Thoracic aorta (tissue), 2 donors: ENCODE measurements around the gene RASAL3. TPM values are rescaled to one million over a fixed set of nuclear protein-coding genes. Genes with fewer than 3 reads are reported as not detected.

Source experiments
- ATAC-seq: fragments of 150-250 bp; one replicate; pipeline ENCODE4 v1.8.0; 2017; ENCODE audit warnings: low read depth; ENCODE audit not compliant: insufficient number of reproducible peaks, low FRiP score
- DNase-seq: peaks from one replicate; pipeline ENCODE4 v3.0.0-alpha.2; 2020; ENCODE audit warnings: low spot score
- H3K27ac ChIP-seq, 2 donors: fragments of 200-600 bp; sonication (generic); 1 replicate in 1 of 2; 2 replicates in 1 of 2; pipeline ENCODE4 v1.5.1; 2016; ENCODE audit warnings: mild to moderate bottlenecking in 2 of 2, moderate library complexity in 2 of 2
- H3K27me3 ChIP-seq: fragments of 200-600 bp; sonication (generic); replicated peaks from 2 replicates; pipeline ENCODE4 v1.6.0; 2016; ENCODE audit warnings: mild to moderate bottlenecking; ENCODE audit not compliant: insufficient read depth
- H3K36me3 ChIP-seq: fragments of 200-600 bp; sonication (generic); one replicate; pipeline ENCODE4 v1.5.1; 2016
- H3K4me1 ChIP-seq, 2 donors: fragments of 200-600 bp; sonication (generic); 1 replicate in 1 of 2; 2 replicates in 1 of 2; pipeline versions ENCODE4 v1.5.1 to v1.6.0; 2016; ENCODE audit warnings: low read depth in 2 of 2, mild to moderate bottlenecking in 1 of 2; ENCODE audit not compliant: control insufficient read depth in 1 of 2
- H3K4me3 ChIP-seq: fragments of 200-600 bp; sonication (generic); 2 replicates; pipeline ENCODE4 v1.5.1; 2016; ENCODE audit warnings: mild to moderate bottlenecking
- H3K9me3 ChIP-seq: fragments of 200-600 bp; sonication (generic); 2 replicates; pipeline ENCODE4 v1.5.1; 2016
- total RNA-seq, 2 donors: library from RNA; depleted of rRNA; stranded (reverse); fragments of >200 nt; gene quantifications; one replicate each; pipeline versions ENCODE4 v1.1.0 to v1.2.3, GENCODE V29; 2016
- TF ChIP-seq, protein P1 (sequence below): fragments of 200-600 bp; sonication (generic); IDR thresholded peaks from one replicate; pipeline ENCODE4 v1.5.1; 2019; ENCODE audit warnings: antibody characterized with exemption

The RASAL3 gene
- total RNA-seq, 2 donors from 2014 or later = 4.1 to 5.1 TPM

GRCh38 chr19:15447057-15447456 lies 17.3 kb downstream of the RASAL3 start:
- H3K27ac ChIP-seq = no peak overlapping the region
- TF ChIP-seq, protein P1, sequence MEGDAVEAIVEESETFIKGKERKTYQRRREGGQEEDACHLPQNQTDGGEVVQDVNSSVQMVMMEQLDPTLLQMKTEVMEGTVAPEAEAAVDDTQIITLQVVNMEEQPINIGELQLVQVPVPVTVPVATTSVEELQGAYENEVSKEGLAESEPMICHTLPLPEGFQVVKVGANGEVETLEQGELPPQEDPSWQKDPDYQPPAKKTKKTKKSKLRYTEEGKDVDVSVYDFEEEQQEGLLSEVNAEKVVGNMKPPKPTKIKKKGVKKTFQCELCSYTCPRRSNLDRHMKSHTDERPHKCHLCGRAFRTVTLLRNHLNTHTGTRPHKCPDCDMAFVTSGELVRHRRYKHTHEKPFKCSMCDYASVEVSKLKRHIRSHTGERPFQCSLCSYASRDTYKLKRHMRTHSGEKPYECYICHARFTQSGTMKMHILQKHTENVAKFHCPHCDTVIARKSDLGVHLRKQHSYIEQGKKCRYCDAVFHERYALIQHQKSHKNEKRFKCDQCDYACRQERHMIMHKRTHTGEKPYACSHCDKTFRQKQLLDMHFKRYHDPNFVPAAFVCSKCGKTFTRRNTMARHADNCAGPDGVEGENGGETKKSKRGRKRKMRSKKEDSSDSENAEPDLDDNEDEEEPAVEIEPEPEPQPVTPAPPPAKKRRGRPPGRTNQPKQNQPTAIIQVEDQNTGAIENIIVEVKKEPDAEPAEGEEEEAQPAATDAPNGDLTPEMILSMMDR = no peak
- H3K9me3 ChIP-seq = no peaks in the 10 kb centered on the region
- ATAC-seq (no peak), DNase-seq (no peak)
- no peaks in the 10 kb centered on the region for H3K36me3 ChIP-seq
- H3K4me1 ChIP-seq = peaks cover 41 to 60% of the 10 kb centered on the region in 2 donors
- H3K27me3 ChIP-seq = no peaks in the 10 kb centered on the region
- no peak overlapping the region for H3K4me3 ChIP-seq

- Histone ChIP-seq H3K27me3 (no peaks in the 10 kb centered on the region), H3K9me3 (no peaks in the 10 kb centered on the region), H3K4me1 (peaks cover 41 to 61% of the 10 kb centered on the region in 2 donors), H3K27ac (peak overlapping the region; percentile 82 to 87), H3K4me3 (no peak overlapping the region), H3K36me3 (no peaks in the 10 kb centered on the region)
- ATAC-seq (no peak), DNase-seq (no peak)
- TF ChIP-seq, protein P1 = no peak
Observed at GRCh38 chr19:15445807-15446376, 18.5 kb downstream of the RASAL3 start.

DNA sequence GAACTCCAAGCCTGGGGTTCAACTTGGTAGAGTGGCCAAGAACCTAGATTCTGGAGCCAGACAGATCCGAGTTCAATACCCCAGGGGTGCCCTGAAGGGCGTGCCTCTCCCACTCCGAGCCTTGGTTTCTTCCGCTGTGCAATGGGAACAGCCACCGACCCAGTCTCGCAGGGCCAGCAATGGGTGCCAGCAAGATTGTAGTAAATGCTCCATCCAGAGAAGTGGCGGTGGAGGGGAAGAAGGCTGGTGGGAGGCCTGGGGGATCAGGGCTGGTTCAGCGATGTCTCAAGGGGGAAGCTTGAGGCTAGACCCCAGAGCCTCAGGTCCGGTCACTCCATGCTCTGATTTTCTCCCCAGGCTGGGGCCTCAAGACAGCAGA lies 19.1 kb downstream of the RASAL3 start:
- DNase-seq (no peak), ATAC-seq (no peak)
- Histone ChIP-seq H3K4me3 (no peak overlapping the region), H3K27me3 (no peaks in the 10 kb centered on the region), H3K9me3 (no peaks in the 10 kb centered on the region), H3K4me1 (peaks cover 41 to 65% of the 10 kb centered on the region in 2 donors), H3K27ac (peak overlapping the region; percentile 82 to 87), H3K36me3 (no peaks in the 10 kb centered on the region)
- TF ChIP-seq, protein P1 = no peak

GRCh38 chr19:15444505-15445226 lies 19.7 kb downstream of the RASAL3 start:
- ATAC-seq (no peak), DNase-seq (no peak)
- H3K27ac ChIP-seq = peak overlapping the region; percentile 82 to 87
- TF ChIP-seq, protein P1 = no peak
- no peaks in the 10 kb centered on the region for H3K9me3 ChIP-seq
- H3K4me1 ChIP-seq = peaks cover 44 to 70% of the 10 kb centered on the region in 2 donors
- no peaks in the 10 kb centered on the region for H3K27me3 ChIP-seq
- peak overlapping the region; percentile 43 for H3K4me3 ChIP-seq
- no peaks in the 10 kb centered on the region for H3K36me3 ChIP-seq

GRCh38 chr19:15443838-15444237 lies 20.5 kb downstream of the RASAL3 start:
- Histone ChIP-seq H3K27ac (peak overlapping the region; percentile 82 to 87), H3K36me3 (no peaks in the 10 kb centered on the region), H3K4me1 (peaks cover 42 to 74% of the 10 kb centered on the region in 2 donors), H3K4me3 (peak overlapping the region; percentile 43), H3K27me3 (no peaks in the 10 kb centered on the region), H3K9me3 (no peaks in the 10 kb centered on the region)
- ATAC-seq (no peak), DNase-seq (peak; percentile 43)
- TF ChIP-seq, protein P1 = no peak
